Vagina (tissue), 2 donors: ENCODE results near the gene ERRFI1. TPM values are rescaled to one million over a fixed set of nuclear protein-coding genes. Genes with fewer than 3 reads are reported as not detected.
A peak's percentile ranks its signal among the peaks of the same experiment; 100 is the strongest.

Experiments used
- DNase-seq, 2 donors: peaks; one replicate each; pipeline ENCODE4 v3.0.0-alpha.2; 2017; ENCODE audit errors: extremely low spot score in 2 of 2
- H3K27ac ChIP-seq: fragments of 200-600 bp; sonication (generic); one replicate; pipeline ENCODE4 v1.5.1; 2019
- H3K27me3 ChIP-seq: fragments of 200-600 bp; sonication (generic); one replicate; pipeline ENCODE4 v1.5.1; 2019
- H3K36me3 ChIP-seq, 2 donors: fragments of 200-600 bp; sonication (generic); one replicate each; pipeline ENCODE4 v1.5.1; 2017 to 2019
- H3K4me1 ChIP-seq: fragments of 200-600 bp; sonication (generic); one replicate; pipeline ENCODE4 v1.5.1; 2019
- H3K4me3 ChIP-seq, 2 donors: fragments of 200-600 bp; sonication (generic); 1 replicate in 1 of 2; 2 replicates in 1 of 2; pipeline ENCODE4 v1.5.1; 2016 to 2019
- H3K9me3 ChIP-seq: fragments of 200-600 bp; sonication (generic); one replicate; pipeline ENCODE4 v1.5.1; 2019
- POLR2A ChIP-seq, 2 donors: fragments of 450-650 bp; IDR thresholded peaks; one replicate each; pipeline ENCODE4 v1.6.1; 2017; ENCODE audit warnings: antibody characterized with exemption in 2 of 2, mild to moderate bottlenecking in 2 of 2, moderate library complexity in 2 of 2
- POLR2AphosphoS5 ChIP-seq, 2 donors: sonication (generic); formaldehyde crosslinking; IDR thresholded peaks; one replicate each; pipeline ENCODE4 v1.9.0; 2017; ENCODE audit warnings: antibody characterized with exemption in 2 of 2, mild to moderate bottlenecking in 2 of 2, low read depth in 1 of 2; ENCODE audit not compliant: insufficient read depth in 1 of 2
- intact Hi-C: fragments of 100-400 bp; cut with DNase I; formaldehyde crosslinking; loops from one replicate; pipeline ENCODE4 v1.15.1; 2023
- total RNA-seq: library from RNA; depleted of rRNA; stranded (reverse); fragments of >200 nt; gene quantifications from one replicate; pipeline ENCODE4 v1.2.3, GENCODE V29; 2016
- TF ChIP-seq, protein P1 (sequence below), 3 experiments: fragments of 450-650 bp in 2 of 3; fragments of 200-600 bp in 1 of 3; sonication (generic) in 1 of 3; IDR thresholded peaks; one replicate each; pipeline ENCODE4 v1.5.1; 2017 to 2019; ENCODE audit warnings: antibody characterized with exemption in 3 of 3, mild to moderate bottlenecking in 2 of 3, moderate library complexity in 2 of 3

The ERRFI1 gene
- total RNA-seq, 1 donor from 2014 or later = 160 TPM

DNA sequence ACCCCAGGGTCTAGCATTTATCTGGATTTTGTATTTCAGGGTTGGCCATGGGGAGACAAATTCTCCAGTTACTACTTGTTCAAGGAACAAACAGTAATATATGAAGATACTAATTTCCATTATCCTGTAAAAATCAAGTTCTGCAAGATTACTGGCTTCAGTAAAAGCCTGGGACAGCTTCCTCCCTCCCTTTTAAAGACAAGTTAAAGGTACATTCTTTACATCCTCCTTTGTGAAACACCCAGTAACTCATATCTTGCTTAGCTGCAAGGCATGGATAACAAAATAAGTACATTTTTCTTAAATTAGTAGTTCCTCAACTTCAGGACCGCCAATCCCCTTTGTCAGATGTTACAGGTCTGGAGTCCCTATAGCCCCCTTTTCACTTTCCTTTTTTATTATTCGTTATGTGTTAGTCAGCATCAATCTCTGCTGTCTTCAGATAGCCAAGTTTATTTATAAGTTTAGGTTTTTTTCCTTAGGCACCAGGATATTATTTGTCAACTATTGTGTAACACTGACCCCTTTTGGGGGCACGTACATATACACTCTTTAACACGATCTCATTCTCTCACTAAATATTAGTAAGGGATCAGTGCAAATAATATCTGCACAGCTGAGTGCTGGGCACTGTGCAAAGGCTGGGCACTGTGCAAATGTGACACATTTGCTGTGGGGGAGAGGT, 9.8 kb downstream of the ERRFI1 start:
- no peak for DNase-seq
- H3K36me3 ChIP-seq = peaks cover 0 to 30% of the 10 kb centered on the region in 2 donors
- H3K4me3 ChIP-seq = no peak overlapping the region
- no peaks in the 10 kb centered on the region for H3K27me3 ChIP-seq
- peak overlapping the region; percentile 28 for H3K27ac ChIP-seq
- intact Hi-C loops = no loop called here
- H3K4me1 ChIP-seq = peaks cover 58% of the 10 kb centered on the region
- TF ChIP-seq POLR2A (IDR thresholded peaks at IDR 0.05) (no peak), POLR2AphosphoS5 (IDR thresholded peaks at IDR 0.05; ENCODE audit: insufficient read depth in 1 of 2, low read depth in 1 of 2) (no peak)
- TF ChIP-seq, protein P1, sequence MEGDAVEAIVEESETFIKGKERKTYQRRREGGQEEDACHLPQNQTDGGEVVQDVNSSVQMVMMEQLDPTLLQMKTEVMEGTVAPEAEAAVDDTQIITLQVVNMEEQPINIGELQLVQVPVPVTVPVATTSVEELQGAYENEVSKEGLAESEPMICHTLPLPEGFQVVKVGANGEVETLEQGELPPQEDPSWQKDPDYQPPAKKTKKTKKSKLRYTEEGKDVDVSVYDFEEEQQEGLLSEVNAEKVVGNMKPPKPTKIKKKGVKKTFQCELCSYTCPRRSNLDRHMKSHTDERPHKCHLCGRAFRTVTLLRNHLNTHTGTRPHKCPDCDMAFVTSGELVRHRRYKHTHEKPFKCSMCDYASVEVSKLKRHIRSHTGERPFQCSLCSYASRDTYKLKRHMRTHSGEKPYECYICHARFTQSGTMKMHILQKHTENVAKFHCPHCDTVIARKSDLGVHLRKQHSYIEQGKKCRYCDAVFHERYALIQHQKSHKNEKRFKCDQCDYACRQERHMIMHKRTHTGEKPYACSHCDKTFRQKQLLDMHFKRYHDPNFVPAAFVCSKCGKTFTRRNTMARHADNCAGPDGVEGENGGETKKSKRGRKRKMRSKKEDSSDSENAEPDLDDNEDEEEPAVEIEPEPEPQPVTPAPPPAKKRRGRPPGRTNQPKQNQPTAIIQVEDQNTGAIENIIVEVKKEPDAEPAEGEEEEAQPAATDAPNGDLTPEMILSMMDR (IDR thresholded peaks at IDR 0.05) = no peak
- no peaks in the 10 kb centered on the region for H3K9me3 ChIP-seq

DNA sequence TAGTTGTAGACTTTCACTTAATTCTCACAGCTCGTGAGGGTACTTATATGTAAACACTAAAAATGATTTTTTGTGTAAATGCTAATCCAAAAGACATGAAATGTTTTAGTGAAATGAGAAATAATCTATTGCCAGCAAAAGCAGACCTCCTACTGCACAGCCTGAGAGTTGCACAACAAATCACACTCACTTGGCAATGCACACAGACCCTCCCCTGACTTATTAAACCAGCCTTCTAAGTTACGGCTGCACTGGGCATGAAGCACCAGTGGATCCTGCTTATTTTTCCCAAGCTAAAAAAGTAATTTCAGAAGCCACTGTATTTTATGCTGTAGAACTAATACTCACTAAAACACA, 10.3 kb downstream of the ERRFI1 start:
- TF ChIP-seq, protein P1 (IDR thresholded peaks at IDR 0.05) = no peak
- no peak for TF ChIP-seq POLR2AphosphoS5 (IDR thresholded peaks at IDR 0.05; ENCODE audit: insufficient read depth in 1 of 2, low read depth in 1 of 2)
- TF ChIP-seq POLR2A (IDR thresholded peaks at IDR 0.05) = no peak
- intact Hi-C loops = no loop called here
- no peaks in the 10 kb centered on the region for H3K9me3 ChIP-seq
- no peak for DNase-seq
- no peak overlapping the region for H3K4me3 ChIP-seq
- H3K27ac ChIP-seq = peak overlapping the region; percentile 28
- H3K27me3 ChIP-seq = no peaks in the 10 kb centered on the region
- H3K4me1 ChIP-seq = peaks cover 52% of the 10 kb centered on the region
- peaks cover 0 to 36% of the 10 kb centered on the region in 2 donors for H3K36me3 ChIP-seq

DNA sequence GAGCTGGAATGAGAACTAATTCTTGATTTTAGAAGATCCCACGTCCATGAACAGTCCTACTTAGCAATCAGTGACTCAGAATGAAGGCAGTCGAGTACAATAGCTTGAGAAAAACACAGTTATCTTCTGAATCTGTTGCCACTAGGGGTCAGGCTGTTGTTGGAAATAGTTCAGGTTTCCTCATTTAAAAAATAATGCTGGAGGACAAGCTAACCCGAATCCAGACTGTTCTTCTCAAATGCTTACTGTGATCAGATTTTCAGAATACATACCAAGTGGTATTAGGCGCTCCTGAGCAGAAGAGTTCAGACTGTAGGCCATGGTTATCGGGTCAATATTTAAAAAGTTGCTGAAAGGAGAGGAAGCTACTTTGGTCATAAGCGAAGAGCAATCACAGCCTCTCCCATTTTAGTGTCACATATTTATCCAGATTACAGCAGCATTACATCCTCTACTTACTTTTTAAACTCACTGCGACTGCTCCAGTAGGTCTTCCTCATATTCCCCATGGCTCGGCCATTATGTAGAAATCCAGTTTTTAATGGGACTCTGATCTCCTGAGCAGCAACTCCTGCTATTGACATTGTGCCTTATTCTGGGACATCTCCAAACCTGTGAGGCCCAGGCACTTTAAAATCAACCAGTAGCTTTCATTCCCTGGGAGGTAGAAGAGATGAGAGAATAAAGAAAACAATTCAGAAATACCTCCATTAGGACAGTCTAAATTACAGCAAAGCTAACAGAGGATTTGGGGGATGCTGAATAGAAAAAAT, 10.9 kb downstream of the ERRFI1 start:
- no peaks in the 10 kb centered on the region for H3K9me3 ChIP-seq
- TF ChIP-seq POLR2AphosphoS5 (IDR thresholded peaks at IDR 0.05; ENCODE audit: insufficient read depth in 1 of 2, low read depth in 1 of 2) = peak in 1 of 2 donors; percentile 74
- TF ChIP-seq POLR2A (IDR thresholded peaks at IDR 0.05) = no peak
- TF ChIP-seq, protein P1 (IDR thresholded peaks at IDR 0.05) = peak; percentile 21 to 77 (median 53)
- no peak overlapping the region for H3K4me3 ChIP-seq
- H3K36me3 ChIP-seq = peaks cover 0 to 38% of the 10 kb centered on the region in 2 donors
- intact Hi-C loops = no loop called here
- H3K27ac ChIP-seq = peak overlapping the region; percentile 28
- H3K27me3 ChIP-seq = no peaks in the 10 kb centered on the region
- no peak for DNase-seq
- peaks cover 48% of the 10 kb centered on the region for H3K4me1 ChIP-seq

DNA sequence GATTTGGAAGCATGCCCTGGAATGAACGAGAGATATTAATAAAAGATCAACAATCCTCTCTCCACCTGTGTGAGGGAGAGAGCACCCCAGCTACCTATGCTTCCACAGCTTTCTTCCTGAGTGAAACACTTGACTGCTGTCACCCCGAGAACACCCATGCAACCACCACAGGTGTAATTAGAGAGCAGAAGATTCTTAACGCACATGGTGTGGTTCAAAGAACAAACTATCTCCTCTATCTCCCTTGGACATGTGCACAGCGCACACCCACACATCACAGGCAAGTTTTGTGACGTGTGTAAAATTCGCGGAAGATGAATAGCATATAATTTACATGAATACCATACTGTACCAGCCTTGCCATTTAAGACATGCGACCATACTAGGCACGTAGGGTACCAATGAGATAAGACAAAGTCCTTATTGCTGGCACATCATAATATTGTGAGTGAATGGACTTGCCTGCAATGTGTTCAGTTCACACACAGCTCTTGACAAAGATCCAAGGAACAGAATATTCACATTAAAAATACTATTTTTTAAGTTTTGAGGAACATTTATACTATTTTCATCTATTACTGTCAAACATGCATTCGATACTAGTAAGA, 11.6 kb downstream of the ERRFI1 start:
- H3K36me3 ChIP-seq = peaks cover 0 to 45% of the 10 kb centered on the region in 2 donors
- H3K9me3 ChIP-seq = no peaks in the 10 kb centered on the region
- no peak overlapping the region for H3K4me3 ChIP-seq
- DNase-seq = no peak
- H3K27ac ChIP-seq = peak overlapping the region; percentile 28
- no peaks in the 10 kb centered on the region for H3K27me3 ChIP-seq
- intact Hi-C loops = no loop called here
- peaks cover 48% of the 10 kb centered on the region for H3K4me1 ChIP-seq
- TF ChIP-seq POLR2A (IDR thresholded peaks at IDR 0.05) (no peak), POLR2AphosphoS5 (IDR thresholded peaks at IDR 0.05; ENCODE audit: insufficient read depth in 1 of 2, low read depth in 1 of 2) (no peak)
- TF ChIP-seq, protein P1 (IDR thresholded peaks at IDR 0.05) = no peak
